Activated CD4-positive, CD25-positive, alpha-beta regulatory T cell treated with anti-CD3 and anti-CD28 coated beads, Interleukin-2, amount 50 U/mL, for 72 hours (primary cell): ENCODE data around the gene OXGR1.
"Not testable (repeated sequence)": the region's sequence is repeated elsewhere in the genome, so short reads cannot be mapped to it uniquely, and the experiment has no call there.

Source experiments
- DNase-seq: peaks from one replicate; pipeline ENCODE4 v3.0.0; 2021

Gene OXGR1

GRCh38 chr13:97004886-97005285 is 10.6 kb upstream of the OXGR1 start:
- no peak for DNase-seq

GRCh38 chr13:97004096-97004876 is 10.0 kb upstream of the OXGR1 start:
- no peak for DNase-seq

- DNase-seq, result no peak
These were observed 8.8 kb upstream of the OXGR1 start for GRCh38 chr13:97003071-97003470.

GRCh38 chr13:97002581-97002980 is 8.3 kb upstream of the OXGR1 start:
- no peak for DNase-seq

- DNase-seq, result no peak
These were observed 7.4 kb upstream of the OXGR1 start for GRCh38 chr13:97001636-97002035.

GRCh38 chr13:97000295-97000925 is 6.1 kb upstream of the OXGR1 start:
- no peak for DNase-seq

- no peak for DNase-seq
These were observed 4.8 kb upstream of the OXGR1 start for GRCh38 chr13:96999091-96999490.

- no peak for DNase-seq
These were observed 3.8 kb upstream of the OXGR1 start for GRCh38 chr13:96998051-96998450.

- no peak for DNase-seq
These were observed 2.6 kb upstream of the OXGR1 start for GRCh38 chr13:96996886-96997285.

GRCh38 chr13:96996107-96996506 is 1.8 kb upstream of the OXGR1 start:
- no peak for DNase-seq

- no peak for DNase-seq
These were observed 575 bp upstream of the OXGR1 start for GRCh38 chr13:96994858-96995243.

GRCh38 chr13:96993634-96994016 is 651 bp downstream of the OXGR1 start:
- DNase-seq, result no peak

GRCh38 chr13:96992633-96993032 is 1.6 kb downstream of the OXGR1 start:
- no peak for DNase-seq

- no peak for DNase-seq
These were observed 3.2 kb downstream of the OXGR1 start for GRCh38 chr13:96991072-96991471.

GRCh38 chr13:96988441-96988840 is 5.8 kb downstream of the OXGR1 start:
- no peak for DNase-seq

GRCh38 chr13:96984051-96984508 is 10.2 kb downstream of the OXGR1 start:
- DNase-seq, result no peak

GRCh38 chr13:96982672-96983071 is 11.6 kb downstream of the OXGR1 start:
- DNase-seq, result no peak

GRCh38 chr13:96979861-96980260 is 14.4 kb downstream of the OXGR1 start:
- not testable (repeated sequence) for DNase-seq

- no peak for DNase-seq
These were observed 26.2 kb downstream of the OXGR1 start for GRCh38 chr13:96968027-96968426.

GRCh38 chr13:96967248-96967745 is 27.0 kb downstream of the OXGR1 start:
- DNase-seq, result no peak

- no peak for DNase-seq
These were observed 27.7 kb downstream of the OXGR1 start for GRCh38 chr13:96966415-96967102.

- DNase-seq, result no peak
These were observed 30.3 kb downstream of the OXGR1 start for GRCh38 chr13:96963786-96964475.

- no peak for DNase-seq
These were observed 33.9 kb downstream of the OXGR1 start for GRCh38 chr13:96960379-96960778.
